ENCODE results near the gene IFFO2.
"Not testable (repeated sequence)": the region's sequence is repeated elsewhere in the genome, so short reads cannot be mapped to it uniquely, and the experiment has no call there.

The IFFO2 gene

GRCh38 chr1:18871401-18872070 lies 84.9 kb downstream of the IFFO2 start:
- in situ Hi-C loops (cut with MboI; ENCODE audit: low pct_unique_long_range_greater_than_20kb, low sequenced_read_pairs): no loop called here
- no peak for DNase-seq

GRCh38 chr1:18870957-18871356 lies 85.5 kb downstream of the IFFO2 start:
- no peak for DNase-seq
- in situ Hi-C loops (cut with MboI; ENCODE audit: low pct_unique_long_range_greater_than_20kb, low sequenced_read_pairs): no loop called here

- in situ Hi-C loops (cut with MboI; ENCODE audit: low pct_unique_long_range_greater_than_20kb, low sequenced_read_pairs); DNase-seq: not testable (repeated sequence)
Measured at GRCh38 chr1:18870595-18870865, 85.9 kb downstream of the IFFO2 start.

- in situ Hi-C loops (cut with MboI; ENCODE audit: low pct_unique_long_range_greater_than_20kb, low sequenced_read_pairs): no loop called here
- DNase-seq: no peak
Measured at GRCh38 chr1:18869847-18870594, 86.5 kb downstream of the IFFO2 start.

GRCh38 chr1:18868801-18869424 lies 87.6 kb downstream of the IFFO2 start:
- in situ Hi-C loops (cut with MboI; ENCODE audit: low pct_unique_long_range_greater_than_20kb, low sequenced_read_pairs): no loop called here
- DNase-seq: no peak

GRCh38 chr1:18868354-18868753 lies 88.1 kb downstream of the IFFO2 start:
- no peak for DNase-seq
- in situ Hi-C loops (cut with MboI; ENCODE audit: low pct_unique_long_range_greater_than_20kb, low sequenced_read_pairs): no loop called here

- in situ Hi-C loops (cut with MboI; ENCODE audit: low pct_unique_long_range_greater_than_20kb, low sequenced_read_pairs): no loop called here
- DNase-seq: no peak
Measured at GRCh38 chr1:18866846-18867245, 89.6 kb downstream of the IFFO2 start.

GRCh38 chr1:18866314-18866713 lies 90.2 kb downstream of the IFFO2 start:
- in situ Hi-C loops (cut with MboI; ENCODE audit: low pct_unique_long_range_greater_than_20kb, low sequenced_read_pairs): no loop called here
- no peak for DNase-seq

GRCh38 chr1:18865176-18865575 lies 91.3 kb downstream of the IFFO2 start:
- in situ Hi-C loops (cut with MboI; ENCODE audit: low pct_unique_long_range_greater_than_20kb, low sequenced_read_pairs): no loop called here

GRCh38 chr1:18861590-18861989 lies 94.9 kb downstream of the IFFO2 start:
- in situ Hi-C loops (cut with MboI; ENCODE audit: low pct_unique_long_range_greater_than_20kb, low sequenced_read_pairs): no loop called here
- no peak for DNase-seq

More at GRCh38 chr1:18865176-18865575, 91.3 kb downstream of the IFFO2 start:
- DNase-seq: no peak

GRCh38 chr1:18861082-18861481 lies 95.4 kb downstream of the IFFO2 start:
- DNase-seq: no peak
- in situ Hi-C loops (cut with MboI; ENCODE audit: low pct_unique_long_range_greater_than_20kb, low sequenced_read_pairs): no loop called here

GRCh38 chr1:18859560-18859959 lies 96.9 kb downstream of the IFFO2 start, which contains the start of gene TAS1R2:
TAS1R2 (minus strand) TSS chr1:18859660; CDS start chr1:18859660, 0 bp downstream.
- in situ Hi-C loops (cut with MboI; ENCODE audit: low pct_unique_long_range_greater_than_20kb, low sequenced_read_pairs): no loop called here
- no peak for DNase-seq

- in situ Hi-C loops (cut with MboI; ENCODE audit: low pct_unique_long_range_greater_than_20kb, low sequenced_read_pairs): no loop called here
- DNase-seq: no peak
Measured at GRCh38 chr1:18858070-18858688, 98.3 kb downstream of the IFFO2 start.

- no peak for DNase-seq
- in situ Hi-C loops (cut with MboI; ENCODE audit: low pct_unique_long_range_greater_than_20kb, low sequenced_read_pairs): no loop called here
Measured at GRCh38 chr1:18856435-18856834, 100.0 kb downstream of the IFFO2 start.

GRCh38 chr1:18855573-18855972 lies 100.9 kb downstream of the IFFO2 start:
- in situ Hi-C loops (cut with MboI; ENCODE audit: low pct_unique_long_range_greater_than_20kb, low sequenced_read_pairs): no loop called here
- DNase-seq: no peak

- DNase-seq: no peak
- in situ Hi-C loops (cut with MboI; ENCODE audit: low pct_unique_long_range_greater_than_20kb, low sequenced_read_pairs): no loop called here
Measured at GRCh38 chr1:18854331-18855025, 102.0 kb downstream of the IFFO2 start.

All from KBM-7 (cell line).